K562 (cell line): ENCODE data around the gene CMIP. TPM values are rescaled to one million over a fixed set of nuclear protein-coding genes. Genes with fewer than 3 reads are reported as not detected.

Experiments
- CREB1 ChIP-seq, 2 experiments: sonication (generic) in 1 of 2; formaldehyde crosslinking in 1 of 2; IDR thresholded peaks; 2 replicates each; pipeline versions ENCODE4 v1.6.1 to v1.8.0; 2012 to 2022; ENCODE audit warnings: inconsistent platforms in 1 of 2, mild to moderate bottlenecking in 1 of 2, missing genetic modification reagents in 1 of 2, moderate library complexity in 1 of 2
- DIDO1 ChIP-seq: fragments of 450-650 bp; IDR thresholded peaks from 2 replicates; pipeline ENCODE4 v1.6.1; 2016; ENCODE audit warnings: low read depth, missing biosample characterization, missing genetic modification characterization
- EWSR1 ChIP-seq: fragments of 450-650 bp; IDR thresholded peaks from 2 replicates; pipeline ENCODE4 v1.6.1; 2018; ENCODE audit warnings: borderline replicate concordance, mild to moderate bottlenecking, low read depth, moderate library complexity; ENCODE audit not compliant: partially characterized antibody
- FOXK2 ChIP-seq, 2 experiments: fragments of 450-650 bp; IDR thresholded peaks in 1 of 2; conservative IDR thresholded peaks in 1 of 2; 2 replicates each; pipeline ENCODE4 v1.6.1; 2016; ENCODE audit warnings: low read depth in 2 of 2, mild to moderate bottlenecking in 1 of 2
- GABPB1 ChIP-seq: sonication (generic); formaldehyde crosslinking; IDR thresholded peaks from 2 replicates; pipeline ENCODE4 v1.8.0; 2022; ENCODE audit warnings: mild to moderate bottlenecking, missing genetic modification reagents
- HSF4 ChIP-seq: fragments of 250-450 bp; sonication (Bioruptor Pico); IDR thresholded peaks from 2 replicates; pipeline ENCODE4 v2.1.2; 2022; ENCODE audit warnings: mild to moderate bottlenecking, moderate library complexity, borderline replicate concordance
- MAZ ChIP-seq, 2 experiments: fragments of 450-650 bp in 1 of 2; sonication (generic) in 1 of 2; formaldehyde crosslinking; IDR thresholded peaks in 1 of 2; conservative IDR thresholded peaks in 1 of 2; 2 replicates each; pipeline versions ENCODE4 v1.4.0 to v1.5.0; 2020; ENCODE audit warnings: mild to moderate bottlenecking in 1 of 2, missing genetic modification reagents in 1 of 2
- NCOR1 ChIP-seq: fragments of 450-650 bp; IDR thresholded peaks from 2 replicates; pipeline ENCODE4 v1.6.1; 2016; ENCODE audit warnings: mild to moderate bottlenecking, moderate library complexity
- NFIC ChIP-seq: fragments of 450-650 bp; IDR thresholded peaks from 2 replicates; pipeline ENCODE4 v1.6.1; 2017; ENCODE audit warnings: mild to moderate bottlenecking, inconsistent platforms
- PPARD ChIP-seq: fragments of 250-450 bp; sonication (Bioruptor Pico); IDR thresholded peaks from 2 replicates; pipeline ENCODE4 v1.8.0; 2022; ENCODE audit warnings: inconsistent platforms, mild to moderate bottlenecking, moderate library complexity
- SMARCA4 ChIP-seq: fragments of 450-650 bp; IDR thresholded peaks from 2 replicates; pipeline ENCODE4 v1.6.1; 2016
- TAF15 ChIP-seq: fragments of 200-400 bp; formaldehyde crosslinking; IDR thresholded peaks from 2 replicates; pipeline ENCODE4 v1.6.1; 2017; ENCODE audit warnings: mild to moderate bottlenecking, low read depth, low read length, moderate library complexity
- TCF7L2 ChIP-seq: fragments of 150-350 bp; IDR thresholded peaks from 2 replicates; pipeline ENCODE4 v1.6.1; 2016; ENCODE audit warnings: low read depth, mild to moderate bottlenecking, low read length, moderate library complexity
- TRIM24 ChIP-seq, 2 experiments: fragments of 450-650 bp; IDR thresholded peaks; 2 replicates each; pipeline ENCODE4 v1.6.1; 2016
- ZBTB7A ChIP-seq: IDR thresholded peaks from 2 replicates; pipeline ENCODE4 v1.6.1; 2011; ENCODE audit warnings: low read depth, mild to moderate bottlenecking, low read length, moderate library complexity, borderline replicate concordance; ENCODE audit not compliant: control insufficient read depth
- ZBTB8A ChIP-seq: fragments of 450-650 bp; IDR thresholded peaks from 2 replicates; pipeline ENCODE4 v1.6.1; 2018; ENCODE audit warnings: mild to moderate bottlenecking, moderate library complexity; ENCODE audit not compliant: partially characterized antibody
- ZFX ChIP-seq: sonication (generic); formaldehyde crosslinking; IDR thresholded peaks from 2 replicates; pipeline ENCODE4 v1.8.0; 2022; ENCODE audit warnings: mild to moderate bottlenecking, missing genetic modification reagents, moderate library complexity
- ZNF146 ChIP-seq: IDR thresholded peaks from one replicate; pipeline ENCODE4 v1.6.1; 2018; ENCODE audit warnings: missing compliant biosample characterization; ENCODE audit not compliant: unreplicated experiment
- ZNF232 ChIP-seq: sonication (generic); formaldehyde crosslinking; IDR thresholded peaks from 2 replicates; pipeline ENCODE4 v1.8.0; 2022; ENCODE audit warnings: mild to moderate bottlenecking, missing genetic modification reagents
- ZNF445 ChIP-seq: fragments of 250-450 bp; sonication (Bioruptor Pico); IDR thresholded peaks from 2 replicates; pipeline ENCODE4 v1.4.0; 2020; ENCODE audit warnings: low read depth, mild to moderate bottlenecking, moderate library complexity
- ZNF695 ChIP-seq: fragments of 450-650 bp; formaldehyde crosslinking; IDR thresholded peaks from 2 replicates; pipeline ENCODE4 v1.4.0; 2020; ENCODE audit warnings: mild to moderate bottlenecking, moderate library complexity
- ZNF778 ChIP-seq: fragments of 450-650 bp; formaldehyde crosslinking; IDR thresholded peaks from 2 replicates; pipeline ENCODE4 v1.4.0; 2020; ENCODE audit warnings: mild to moderate bottlenecking, moderate library complexity
- ZSCAN32 ChIP-seq: fragments of 450-650 bp; formaldehyde crosslinking; IDR thresholded peaks from 2 replicates; pipeline ENCODE4 v1.4.0; 2020; ENCODE audit warnings: mild to moderate bottlenecking, moderate library complexity
- ZZZ3 ChIP-seq: fragments of 450-650 bp; IDR thresholded peaks from 2 replicates; pipeline ENCODE4 v1.6.1; 2016; ENCODE audit warnings: antibody characterized with exemption, mild to moderate bottlenecking, moderate library complexity
- polyA plus RNA-seq, 8 experiments: library from polyadenylated mRNA; depleted of rRNA in 4 of 8; stranded (reverse) in 5 of 8; unstranded in 3 of 8; fragments of >200 nt; fragmentation: Nextera tagmentation in 2 of 8; fragmentation: Illumina TruSeq in 1 of 8; extraction: Ambion mirVana in 2 of 8; extraction: Trizol in 1 of 8; gene quantifications; 2 replicates each; pipeline versions ENCODE4 v1.2.1 to v1.2.3, GENCODE V29; 2011 to 2014; ENCODE audit warnings: inconsistent platforms in 1 of 8, missing spikeins in 1 of 8
- total RNA-seq, 7 experiments: library from RNA; depleted of rRNA in 6 of 7; stranded (reverse); fragments of >200 nt in 6 of 7; fragmentation: Illumina TruSeq in 2 of 7; extraction: Trizol in 2 of 7; gene quantifications; 2 replicates each; pipeline versions ENCODE4 v1.2.1 to v1.2.3, GENCODE V29; 2011 to 2021; ENCODE audit warnings: low replicate concordance in 1 of 7
- TF ChIP-seq, protein P1 (sequence below): fragments of 250-450 bp; sonication (Bioruptor Pico); IDR thresholded peaks from 2 replicates; pipeline ENCODE4 v1.4.0; 2020; ENCODE audit warnings: mild to moderate bottlenecking, moderate library complexity
- TF ChIP-seq, protein P2 (sequence below): fragments of 250-450 bp; sonication (Bioruptor Pico); IDR thresholded peaks from 2 replicates; pipeline ENCODE4 v1.6.1; 2021; ENCODE audit warnings: mild to moderate bottlenecking
- TF ChIP-seq, protein P3 (sequence below), 3 experiments: fragments of 200-800 bp in 1 of 3; sonication (Bioruptor generic) in 1 of 3; sonication (generic) in 1 of 3; formaldehyde crosslinking in 1 of 3; IDR thresholded peaks; 2 replicates each; pipeline versions ENCODE4 v1.6.1 to v1.8.0; 2016 to 2022; ENCODE audit warnings: mild to moderate bottlenecking in 2 of 3, missing compliant biosample characterization in 2 of 3, missing genetic modification characterization in 2 of 3, missing genetic modification reagents in 1 of 3

The CMIP gene
- total and polyA plus RNA-seq, 9 of the 15 experiments (the other 6 are each of a cell fraction or from before 2014, with no cell fraction given), result 0.94 to 82.5 (median 10.3) TPM

DNA sequence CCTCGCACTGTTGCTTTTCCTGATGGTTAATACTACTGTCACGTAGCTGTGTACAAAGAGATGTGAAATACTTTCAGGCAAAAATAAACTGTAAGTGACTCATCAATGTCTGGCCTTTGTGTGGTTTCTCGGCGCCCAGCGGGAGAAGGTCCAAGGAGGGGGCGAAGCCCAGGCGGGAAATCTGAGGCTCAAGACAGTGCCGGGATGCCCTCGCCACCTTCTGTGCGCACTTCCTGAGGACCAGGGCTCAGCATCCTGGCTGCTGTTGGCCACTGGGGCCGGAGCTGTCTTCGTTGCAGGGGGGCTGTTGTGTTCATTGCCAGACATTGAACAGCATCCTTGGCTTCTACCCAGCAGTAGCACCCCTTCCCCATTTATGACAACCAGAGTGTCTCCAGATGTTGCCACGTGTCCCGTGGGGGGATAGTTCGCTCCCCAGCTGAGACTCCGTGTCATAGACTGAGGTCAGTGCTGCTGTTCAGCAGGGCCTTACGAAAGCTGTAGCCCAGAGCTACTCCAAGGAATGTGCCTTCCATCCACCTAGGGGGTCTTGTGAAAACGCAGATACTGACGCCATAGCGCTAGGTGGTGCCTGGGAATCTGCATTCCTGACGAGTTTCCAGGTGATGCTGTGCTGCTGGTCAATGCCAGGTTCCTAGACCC lies 267.2 kb downstream of the CMIP start (continued):
- TF ChIP-seq ZNF445 (CRISPR knock-in tag) (no peak), GABPB1 (peak; percentile 59; the same call in 1 of the 2 replicates), ZBTB8A (no peak), ZFX (CRISPR knock-in tag) (0 out of 2 replicates have a peak, but pooled peaks have one; percentile 12), HSF4 (no peak), EWSR1 (no peak), ZZZ3 (no peak), DIDO1 (tag) (no peak), TCF7L2 (no peak), NCOR1 (no peak), ZNF146 (no peak), NFIC (no peak; the same call in 1 of the 2 replicates), ZBTB7A (0 out of 2 replicates have a peak, but pooled peaks have one; percentile 27), TRIM24 (IDR thresholded peaks at IDR 0.05) (no peak), ZSCAN32 (CRISPR knock-in tag) (no peak), ZNF695 (CRISPR knock-in tag) (no peak), MAZ (CRISPR knock-in tag; conservative IDR thresholded peaks at IDR 0.05 in 1 of 2, IDR thresholded peaks at IDR 0.05 in 1 of 2) (peak in 1 of 2 experiments; percentile 40; a peak in 1 of 4 replicates), ZNF232 (no peak), FOXK2 (conservative IDR thresholded peaks at IDR 0.05 in 1 of 2, IDR thresholded peaks at IDR 0.05 in 1 of 2; ENCODE audit: low read depth in 2 of 2) (0 out of 4 replicates have a peak, but pooled peaks have one; percentile 11 to 44), ZNF778 (no peak), SMARCA4 (no peak), CREB1 (IDR thresholded peaks at IDR 0.05) (no peak), CREB1 (CRISPR knock-in tag; IDR thresholded peaks at IDR 0.05) (peak; percentile 53; the same call in 1 of the 2 replicates), PPARD (CRISPR knock-in tag) (no peak), TAF15 (no peak)
- TF ChIP-seq, protein P1, sequence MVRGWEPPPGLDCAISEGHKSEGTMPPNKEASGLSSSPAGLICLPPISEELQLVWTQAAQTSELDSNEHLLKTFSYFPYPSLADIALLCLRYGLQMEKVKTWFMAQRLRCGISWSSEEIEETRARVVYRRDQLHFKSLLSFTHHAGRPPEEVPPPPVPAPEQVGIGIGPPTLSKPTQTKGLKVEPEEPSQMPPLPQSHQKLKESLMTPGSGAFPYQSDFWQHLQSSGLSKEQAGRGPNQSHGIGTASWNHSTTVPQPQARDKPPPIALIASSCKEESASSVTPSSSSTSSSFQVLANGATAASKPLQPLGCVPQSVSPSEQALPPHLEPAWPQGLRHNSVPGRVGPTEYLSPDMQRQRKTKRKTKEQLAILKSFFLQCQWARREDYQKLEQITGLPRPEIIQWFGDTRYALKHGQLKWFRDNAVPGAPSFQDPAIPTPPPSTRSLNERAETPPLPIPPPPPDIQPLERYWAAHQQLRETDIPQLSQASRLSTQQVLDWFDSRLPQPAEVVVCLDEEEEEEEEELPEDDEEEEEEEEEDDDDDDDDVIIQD, result no peak
- TF ChIP-seq, protein P2, sequence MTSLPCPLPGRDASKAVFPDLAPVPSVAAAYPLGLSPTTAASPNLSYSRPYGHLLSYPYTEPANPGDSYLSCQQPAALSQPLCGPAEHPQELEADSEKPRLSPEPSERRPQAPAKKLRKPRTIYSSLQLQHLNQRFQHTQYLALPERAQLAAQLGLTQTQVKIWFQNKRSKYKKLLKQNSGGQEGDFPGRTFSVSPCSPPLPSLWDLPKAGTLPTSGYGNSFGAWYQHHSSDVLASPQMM (CRISPR knock-in tag), result no peak
- TF ChIP-seq, protein P3, sequence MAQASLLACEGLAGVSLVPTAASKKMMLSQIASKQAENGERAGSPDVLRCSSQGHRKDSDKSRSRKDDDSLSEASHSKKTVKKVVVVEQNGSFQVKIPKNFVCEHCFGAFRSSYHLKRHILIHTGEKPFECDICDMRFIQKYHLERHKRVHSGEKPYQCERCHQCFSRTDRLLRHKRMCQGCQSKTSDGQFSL (CRISPR knock-in tag; IDR thresholded peaks at IDR 0.05), result peak; percentile 26; the same call in 1 of the 2 replicates
- TF ChIP-seq, protein P3 (tag; IDR thresholded peaks at IDR 0.05), result no peak
